Epithelial cell of proximal tubule (primary cell): ENCODE data around the gene RPS29. TPM values are rescaled to one million over a fixed set of nuclear protein-coding genes. Genes with fewer than 3 reads are reported as not detected.

Source experiments
- DNase-seq: peaks from one replicate; pipeline ENCODE4 v3.0.0-alpha.2; 2011; ENCODE audit warnings: low read depth
- H3K4me3 ChIP-seq: 2 replicates; pipeline ENCODE4 v1.5.1; 2011; ENCODE audit warnings: low read depth, mild to moderate bottlenecking, low read length
- total RNA-seq: library from RNA; depleted of rRNA; stranded (reverse); fragments of >200 nt; gene quantifications from 2 replicates; pipeline ENCODE4 v1.2.3, GENCODE V29; 2015
- TF ChIP-seq, protein P1 (sequence below): conservative IDR thresholded peaks from 2 replicates; pipeline ENCODE4 v1.5.1; 2012; ENCODE audit warnings: low read depth, mild to moderate bottlenecking, low read length

RPS29 gene
- total RNA-seq, 1 donor from 2014 or later, result 17,621 TPM

DNA sequence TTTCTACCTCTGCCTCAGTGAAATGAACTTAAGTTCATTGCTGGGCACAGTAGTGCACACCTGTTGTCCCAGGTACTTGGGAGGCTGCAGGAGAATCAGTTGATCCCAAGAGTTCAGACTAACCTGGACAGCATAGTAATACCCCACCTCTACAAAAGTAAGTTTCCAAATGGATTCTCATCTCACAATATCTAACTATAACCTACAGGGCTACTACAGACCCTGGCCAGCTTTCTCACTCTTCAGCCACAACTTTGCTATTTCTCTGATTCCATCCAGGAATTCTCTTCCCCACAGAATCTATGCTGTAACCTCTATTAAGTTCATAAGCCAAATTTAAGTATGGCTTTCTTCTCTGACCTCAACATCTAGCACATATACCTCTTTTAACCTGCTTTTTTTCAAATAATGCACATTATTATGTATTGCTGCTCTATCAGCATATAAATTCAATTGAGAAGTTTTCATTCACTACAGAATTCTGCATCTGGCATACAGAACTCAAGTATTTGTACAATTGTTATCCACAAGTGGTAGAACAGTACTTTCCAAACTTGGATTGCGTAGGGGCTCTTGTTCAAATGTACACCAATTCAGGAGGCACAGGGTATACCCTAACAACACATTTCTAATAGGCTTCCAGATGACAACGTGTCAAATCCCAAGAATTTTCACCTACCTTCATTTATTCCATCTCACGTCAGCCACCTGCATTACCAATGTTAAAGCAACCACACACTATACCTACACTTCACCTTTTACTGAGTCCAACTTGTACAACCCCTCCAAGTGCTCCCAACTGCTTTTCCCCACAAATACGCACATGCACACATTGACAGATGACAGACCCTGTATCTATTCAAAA is 3.8 kb downstream of the RPS29 start:
- no peak overlapping the region for H3K4me3 ChIP-seq
- no peak for DNase-seq
- TF ChIP-seq, protein P1, sequence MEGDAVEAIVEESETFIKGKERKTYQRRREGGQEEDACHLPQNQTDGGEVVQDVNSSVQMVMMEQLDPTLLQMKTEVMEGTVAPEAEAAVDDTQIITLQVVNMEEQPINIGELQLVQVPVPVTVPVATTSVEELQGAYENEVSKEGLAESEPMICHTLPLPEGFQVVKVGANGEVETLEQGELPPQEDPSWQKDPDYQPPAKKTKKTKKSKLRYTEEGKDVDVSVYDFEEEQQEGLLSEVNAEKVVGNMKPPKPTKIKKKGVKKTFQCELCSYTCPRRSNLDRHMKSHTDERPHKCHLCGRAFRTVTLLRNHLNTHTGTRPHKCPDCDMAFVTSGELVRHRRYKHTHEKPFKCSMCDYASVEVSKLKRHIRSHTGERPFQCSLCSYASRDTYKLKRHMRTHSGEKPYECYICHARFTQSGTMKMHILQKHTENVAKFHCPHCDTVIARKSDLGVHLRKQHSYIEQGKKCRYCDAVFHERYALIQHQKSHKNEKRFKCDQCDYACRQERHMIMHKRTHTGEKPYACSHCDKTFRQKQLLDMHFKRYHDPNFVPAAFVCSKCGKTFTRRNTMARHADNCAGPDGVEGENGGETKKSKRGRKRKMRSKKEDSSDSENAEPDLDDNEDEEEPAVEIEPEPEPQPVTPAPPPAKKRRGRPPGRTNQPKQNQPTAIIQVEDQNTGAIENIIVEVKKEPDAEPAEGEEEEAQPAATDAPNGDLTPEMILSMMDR, result no peak

- DNase-seq, result no peak
- TF ChIP-seq, protein P1, result no peak
- no peak overlapping the region for H3K4me3 ChIP-seq
Observed at GRCh38 chr14:49581209-49582112, 4.7 kb downstream of the RPS29 start.

DNA sequence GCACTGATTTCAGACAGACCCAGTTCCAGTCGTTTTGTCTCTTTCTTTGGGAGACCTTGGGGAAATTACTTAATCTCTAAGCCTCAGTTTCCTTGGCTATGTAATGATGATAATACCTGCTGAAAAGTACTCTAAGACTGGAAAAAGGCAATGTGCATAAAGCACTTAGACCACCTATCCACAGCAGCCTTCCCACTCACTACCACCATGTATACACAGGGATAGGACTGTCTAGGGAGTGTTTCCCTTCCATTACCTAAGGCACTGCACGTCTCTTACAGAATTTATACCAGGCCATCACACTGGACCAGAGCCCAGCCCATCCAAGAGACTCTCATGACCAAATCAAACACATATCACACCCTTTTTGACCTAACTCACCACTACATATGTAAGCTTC is 6.3 kb downstream of the RPS29 start:
- H3K4me3 ChIP-seq, result no peak overlapping the region
- DNase-seq, result no peak
- TF ChIP-seq, protein P1, result no peak

DNA sequence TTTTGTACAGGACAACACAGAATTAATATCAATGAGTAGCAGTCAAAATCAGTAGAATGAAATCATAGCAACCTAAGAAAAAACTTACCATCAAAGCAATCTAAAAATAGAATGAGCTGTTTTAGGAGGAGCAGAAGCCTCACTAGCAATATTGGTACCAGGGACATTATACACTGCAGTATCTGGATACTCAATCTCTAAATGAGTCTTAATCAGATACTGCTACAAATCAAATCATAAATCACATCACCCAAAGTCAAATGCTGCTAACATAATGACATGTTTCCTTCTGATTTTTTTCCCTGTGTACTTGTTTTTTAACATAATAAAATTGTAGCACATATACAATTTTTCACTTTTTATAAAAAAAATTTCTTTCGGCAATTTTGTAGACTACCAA is 8.0 kb downstream of the RPS29 start:
- DNase-seq, result no peak
- TF ChIP-seq, protein P1, result no peak
- H3K4me3 ChIP-seq, result no peak overlapping the region

DNA sequence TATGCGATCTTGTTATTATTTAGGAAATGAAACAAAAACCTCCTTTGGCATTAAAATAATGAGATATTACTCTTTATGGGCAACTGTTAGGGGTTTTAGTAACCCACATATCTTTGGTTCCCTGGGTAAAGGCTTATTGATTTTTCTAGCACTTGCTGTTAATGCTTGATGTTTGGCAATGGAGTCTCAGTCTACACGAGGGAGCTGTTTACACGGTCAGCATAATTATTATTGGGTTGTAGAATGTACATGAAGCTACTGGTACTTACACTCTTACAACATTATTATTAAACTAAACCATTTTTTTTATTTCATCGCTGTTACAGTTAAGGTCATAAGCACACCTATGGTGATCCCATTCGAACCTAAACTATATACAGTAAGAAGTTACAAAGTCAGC is 12.1 kb downstream of the RPS29 start:
- TF ChIP-seq, protein P1, result no peak
- DNase-seq, result no peak

DNA sequence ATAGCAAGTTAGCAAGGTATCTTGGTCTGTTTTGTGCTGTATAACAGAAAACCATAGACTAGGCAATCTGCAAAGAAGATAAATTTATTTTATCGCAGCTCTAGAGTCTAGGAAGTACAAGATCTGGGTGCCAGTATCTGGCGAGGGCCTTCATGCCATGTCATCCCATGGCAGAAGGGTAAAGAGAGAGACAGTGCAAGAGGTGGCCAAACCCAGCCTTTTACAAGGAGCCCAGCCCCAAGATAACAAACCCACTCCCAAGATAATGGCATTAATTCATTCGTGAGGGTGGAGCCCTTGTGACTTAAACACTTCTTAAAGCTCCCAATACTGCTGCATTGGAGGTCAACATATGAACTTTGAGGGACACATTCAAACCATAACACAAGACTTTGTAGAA is 16.9 kb downstream of the RPS29 start:
- TF ChIP-seq, protein P1, result no peak
- no peak overlapping the region for H3K4me3 ChIP-seq
- no peak for DNase-seq

More for the DNA sequence above, 12.1 kb downstream of the RPS29 start:
- H3K4me3 ChIP-seq, result no peak overlapping the region
